GM19351 (cell line): ENCODE results near the gene RDM1.

ENCODE experiments used
- ATAC-seq: cut with Tn5 transposase; IDR thresholded peaks from one replicate; pipeline ENCODE4 v1.9.1; 2021; ENCODE audit warnings: mild to moderate bottlenecking, moderate library complexity; ENCODE audit not compliant: unreplicated experiment

RDM1 gene

DNA sequence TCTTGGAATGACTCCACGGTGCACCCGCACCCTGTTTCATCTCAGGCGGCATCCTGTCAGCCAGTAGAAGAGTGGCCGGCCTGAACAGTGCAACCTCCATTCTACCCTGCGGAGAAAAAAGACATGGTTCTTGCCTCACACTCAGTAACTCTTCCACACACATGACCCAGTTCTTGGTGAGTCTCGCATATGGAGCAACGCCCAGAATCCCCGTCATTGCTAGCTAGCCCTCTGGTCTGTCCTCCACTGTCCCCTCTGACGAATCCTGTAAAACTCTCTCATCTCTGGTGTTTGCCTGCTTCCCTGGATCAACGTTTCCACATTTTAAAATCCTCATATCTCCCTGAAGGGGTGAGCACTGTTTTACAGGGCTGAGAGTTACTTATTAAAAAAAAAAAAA lies 4.2 kb upstream of the RDM1 start:
- no peak for ATAC-seq

DNA sequence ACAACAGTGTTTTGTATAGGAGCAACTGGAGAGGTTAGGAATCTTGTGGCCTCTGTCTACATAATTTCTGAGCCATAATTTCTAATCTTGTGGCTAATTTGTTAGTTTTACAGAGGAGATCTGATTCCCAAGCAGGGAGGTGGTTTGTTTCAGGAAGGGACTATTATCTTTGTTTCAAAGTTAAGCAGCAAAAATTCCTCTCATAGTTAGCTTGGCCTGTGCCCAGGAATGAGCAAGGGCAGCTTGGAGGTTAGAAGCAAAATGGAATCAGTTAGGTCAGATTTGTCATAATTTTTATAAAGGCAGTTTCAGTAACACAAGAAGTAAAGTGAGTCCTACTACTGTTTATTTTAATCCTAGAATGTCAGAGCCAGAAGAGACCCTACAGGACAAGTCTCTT lies 2.0 kb upstream of the RDM1 start:
- no peak for ATAC-seq

DNA sequence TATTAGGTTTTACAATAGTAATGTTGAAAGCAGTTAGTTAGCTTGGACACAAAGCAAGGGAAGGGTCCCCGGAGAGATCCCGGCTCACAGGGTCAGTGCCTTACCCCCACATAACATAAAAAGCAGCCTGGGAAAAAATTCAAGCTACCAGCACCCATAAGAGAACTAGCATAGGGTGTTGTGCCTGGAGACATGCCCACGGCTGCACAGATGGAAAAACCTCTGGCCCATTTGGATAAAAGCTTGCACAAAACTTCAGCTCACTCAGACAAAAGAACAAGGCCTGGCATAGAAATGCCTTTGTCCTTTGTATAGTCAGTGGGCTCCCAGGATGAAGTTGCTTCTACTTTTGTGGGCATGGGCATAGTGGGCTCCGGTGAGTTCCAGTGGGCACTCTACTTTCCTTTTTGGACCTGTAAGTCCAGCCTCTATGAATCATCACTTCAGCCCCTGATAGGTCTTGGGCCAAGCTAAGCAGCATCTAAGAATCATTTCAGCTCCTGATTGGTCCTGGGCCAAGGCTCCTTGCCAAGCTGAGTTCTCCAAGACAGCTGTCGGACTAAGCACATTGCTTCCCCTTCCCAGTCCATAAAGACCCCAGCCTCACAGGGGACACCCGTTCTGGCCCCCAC lies 1.3 kb upstream of the RDM1 start:
- no peak for ATAC-seq

DNA sequence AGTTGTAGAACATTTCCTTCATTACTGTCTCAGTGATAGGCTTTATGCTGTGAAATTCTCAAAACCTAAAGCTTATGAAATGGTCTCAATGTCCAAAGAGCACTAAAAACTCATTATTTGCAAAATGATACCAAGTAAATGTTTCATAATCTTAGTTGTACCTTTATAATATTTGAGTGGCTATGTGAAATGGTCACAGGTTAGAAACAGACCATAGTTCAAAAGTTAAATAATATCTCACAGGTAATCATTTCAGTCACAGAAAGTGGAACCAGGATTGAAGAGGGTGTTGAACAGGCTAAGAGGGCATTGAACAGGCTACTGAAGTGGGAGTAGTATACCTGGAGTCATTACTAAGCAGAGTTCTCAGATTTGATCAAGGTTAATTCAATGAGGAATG lies 2.9 kb downstream of the RDM1 start:
- ATAC-seq = no peak

DNA sequence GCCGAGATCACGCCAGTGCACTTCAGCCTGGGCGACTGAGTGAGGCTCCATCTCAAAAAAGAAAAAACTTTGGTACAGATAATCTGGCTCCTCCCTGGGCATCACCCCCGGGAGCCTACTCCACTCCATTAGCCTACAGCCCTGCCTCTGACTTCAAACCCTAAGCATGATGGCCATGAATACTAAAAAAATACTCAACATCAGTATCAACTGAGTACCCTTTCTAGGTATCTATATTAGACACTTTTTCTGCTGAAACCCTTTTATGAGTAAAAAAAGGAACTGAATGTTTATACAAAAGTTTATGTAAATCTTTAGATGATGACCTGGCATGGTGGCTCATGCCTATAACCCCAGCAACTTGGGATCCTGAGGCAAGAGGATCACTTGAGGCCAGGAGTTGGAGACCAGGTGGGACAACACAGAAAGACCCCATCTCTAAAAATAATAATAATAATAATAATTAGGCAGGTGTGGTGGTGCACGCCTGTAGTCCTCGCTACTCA lies 6.9 kb downstream of the RDM1 start:
- ATAC-seq = no peak

DNA sequence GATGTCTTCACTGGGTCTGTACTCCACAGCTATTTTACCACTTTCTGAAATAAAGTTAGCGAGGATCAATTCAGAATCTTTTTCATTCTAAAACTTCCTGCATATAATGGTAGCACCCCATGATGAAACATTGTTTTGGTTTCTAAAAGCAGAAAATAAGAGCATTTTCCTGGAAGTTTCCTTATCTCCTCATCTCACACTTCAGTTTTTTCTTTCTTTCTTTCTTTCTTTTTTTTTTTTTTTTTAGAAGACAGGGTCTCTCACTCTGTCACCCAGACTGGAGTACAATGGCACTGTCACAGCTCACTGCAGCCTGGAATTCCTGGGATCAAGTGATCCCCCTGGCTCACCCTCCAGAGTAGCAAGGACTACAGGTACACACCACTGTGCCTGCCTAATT lies 10.3 kb downstream of the RDM1 start:
- no peak for ATAC-seq

DNA sequence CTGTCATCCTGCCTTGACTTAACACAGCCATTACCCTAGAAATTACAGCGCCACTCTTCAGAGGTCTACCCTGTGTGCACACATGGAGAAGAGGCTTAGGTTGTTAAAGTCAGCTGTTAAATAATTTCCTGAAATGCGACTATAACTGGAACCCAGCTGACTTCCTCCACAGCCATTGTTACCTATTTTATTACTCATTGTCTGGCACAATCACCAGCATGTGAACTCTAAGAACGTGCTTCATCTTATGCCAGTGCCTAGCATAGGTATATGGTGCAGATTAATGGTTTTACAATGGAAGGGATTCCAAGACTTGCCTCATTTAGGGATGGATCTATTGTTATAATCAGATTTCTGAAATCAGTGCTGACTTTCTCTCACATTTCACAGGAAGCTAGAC lies 11.9 kb downstream of the RDM1 start:
- no peak for ATAC-seq

DNA sequence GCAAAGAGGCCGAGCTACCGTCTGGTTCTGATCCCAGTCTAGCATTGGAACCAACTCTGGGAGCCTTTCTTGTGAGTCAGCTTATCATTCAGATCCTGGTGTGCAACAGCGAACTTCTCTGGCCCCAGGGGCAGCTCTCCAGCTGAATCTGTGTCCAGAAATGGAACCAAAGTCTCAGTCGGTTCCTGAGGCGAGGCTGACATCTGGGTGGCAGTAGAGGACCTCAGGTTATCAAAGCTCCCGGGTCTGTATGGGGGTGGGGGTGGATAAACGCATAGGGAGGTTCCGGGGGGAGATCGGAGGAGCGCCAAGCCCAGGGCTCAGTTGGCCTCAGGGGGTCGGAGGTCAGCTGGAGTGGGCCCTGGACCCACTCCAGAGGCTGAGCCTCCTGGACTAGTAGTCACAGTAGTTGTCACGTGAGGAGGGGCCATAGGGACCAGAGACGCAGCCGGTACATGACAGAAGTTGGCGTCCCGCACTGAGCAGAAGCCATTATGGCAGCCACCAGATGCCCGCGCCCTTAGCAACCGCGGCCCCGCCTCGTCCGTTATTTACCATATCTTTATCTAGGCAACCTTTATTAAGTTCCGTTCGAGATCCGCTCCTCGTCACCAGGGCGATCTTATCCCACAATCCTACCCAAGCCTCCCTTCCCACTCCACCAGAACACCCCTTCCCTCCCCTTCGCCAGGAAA lies 12.9 kb downstream of the RDM1 start:
- no peak for ATAC-seq

DNA sequence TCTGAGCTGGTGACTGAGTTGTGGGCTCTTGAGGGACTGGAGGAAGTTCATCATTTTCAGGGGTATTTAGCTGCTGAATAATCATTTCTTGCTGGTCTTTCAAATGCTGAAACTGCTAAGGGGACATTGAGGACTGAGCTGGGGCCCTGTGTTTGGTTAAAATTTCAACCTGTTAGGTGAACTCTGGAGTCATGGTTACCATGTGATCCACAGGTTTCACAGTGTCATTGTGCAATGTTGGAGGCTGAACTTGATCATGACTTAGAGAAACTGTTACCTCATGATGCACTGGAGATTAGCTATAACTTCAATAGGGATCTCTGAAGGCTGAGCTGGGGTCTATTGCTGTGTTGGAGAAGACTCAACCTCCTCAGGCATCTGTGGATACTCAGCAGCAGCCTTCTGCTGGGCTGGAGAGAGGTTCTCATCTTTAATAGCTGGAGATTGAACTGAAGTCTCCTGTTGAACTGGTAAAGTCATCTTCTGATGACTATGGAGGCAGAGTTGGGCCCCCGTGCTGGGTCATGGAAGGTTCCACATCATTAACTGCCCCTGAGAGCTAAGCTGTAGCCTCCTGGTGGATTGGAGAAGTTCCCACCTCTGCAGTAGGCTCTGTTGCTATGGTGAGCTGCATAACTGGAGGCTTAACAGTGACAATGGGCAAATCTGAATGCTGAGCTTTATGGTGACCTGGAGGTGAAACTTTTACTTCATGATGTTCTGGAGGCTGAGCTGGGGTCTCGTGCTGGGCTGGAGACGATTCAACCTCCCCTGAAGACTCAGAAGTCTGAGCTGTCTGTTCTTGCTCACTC lies 15.2 kb downstream of the RDM1 start:
- no peak for ATAC-seq

DNA sequence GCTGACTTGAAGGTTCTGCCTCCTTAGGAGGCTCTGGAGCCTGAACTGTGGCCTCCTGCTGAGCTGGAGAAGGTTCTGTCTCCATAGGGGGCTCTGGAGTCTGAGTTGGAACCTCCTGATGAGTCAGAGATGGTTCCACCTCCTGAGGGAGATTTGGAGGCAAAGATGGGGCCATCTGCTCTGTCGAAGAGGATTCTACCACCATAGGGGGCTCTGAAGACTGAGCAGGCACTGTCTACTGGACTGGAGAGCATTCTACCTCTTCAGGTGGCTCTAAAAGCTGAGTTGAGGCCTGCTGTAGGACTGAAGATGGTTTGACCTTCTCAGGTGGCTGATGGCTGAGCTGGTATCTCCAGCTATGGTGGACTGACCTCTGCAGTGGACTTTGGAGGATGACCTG lies 16.2 kb downstream of the RDM1 start:
- ATAC-seq = no peak

DNA sequence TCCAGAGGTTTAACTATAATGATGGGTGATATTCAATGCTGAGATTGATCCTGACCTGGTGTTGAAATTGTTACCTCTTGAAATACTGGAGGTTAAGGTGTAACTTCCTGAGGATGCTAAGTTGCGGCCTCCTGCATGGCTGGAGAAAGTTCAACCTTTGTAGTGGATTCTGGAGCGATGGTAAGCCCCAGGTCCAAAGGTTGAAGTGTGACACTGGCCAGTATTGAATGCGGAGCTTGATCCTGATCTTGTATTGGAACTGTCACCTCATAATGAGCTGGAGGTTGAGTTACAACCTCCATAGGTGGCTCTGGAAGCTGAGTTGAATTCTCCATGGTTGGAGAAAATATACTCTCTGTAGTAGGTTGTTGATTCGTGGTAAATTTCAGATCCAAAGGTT lies 17.0 kb downstream of the RDM1 start:
- ATAC-seq = no peak

DNA sequence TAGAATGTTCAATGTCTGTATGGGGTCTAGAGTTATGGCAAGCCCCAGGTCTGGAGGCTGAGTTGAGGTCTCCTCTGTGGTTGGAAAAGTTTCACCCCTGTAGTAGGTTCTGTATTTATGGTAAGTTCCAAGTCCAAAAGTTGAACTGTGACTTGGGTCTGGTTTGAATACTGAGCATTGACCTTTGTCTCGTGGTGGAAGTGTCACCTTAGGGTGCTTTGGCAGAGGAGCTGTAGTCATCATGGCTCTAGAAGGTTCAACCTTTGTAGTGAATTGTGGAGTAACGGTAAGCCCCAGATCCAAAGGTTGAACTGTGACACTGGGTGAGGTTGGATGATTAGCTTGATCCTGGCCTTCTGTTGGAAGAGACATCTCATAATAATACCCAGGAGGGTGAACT lies 17.6 kb downstream of the RDM1 start:
- no peak for ATAC-seq

DNA sequence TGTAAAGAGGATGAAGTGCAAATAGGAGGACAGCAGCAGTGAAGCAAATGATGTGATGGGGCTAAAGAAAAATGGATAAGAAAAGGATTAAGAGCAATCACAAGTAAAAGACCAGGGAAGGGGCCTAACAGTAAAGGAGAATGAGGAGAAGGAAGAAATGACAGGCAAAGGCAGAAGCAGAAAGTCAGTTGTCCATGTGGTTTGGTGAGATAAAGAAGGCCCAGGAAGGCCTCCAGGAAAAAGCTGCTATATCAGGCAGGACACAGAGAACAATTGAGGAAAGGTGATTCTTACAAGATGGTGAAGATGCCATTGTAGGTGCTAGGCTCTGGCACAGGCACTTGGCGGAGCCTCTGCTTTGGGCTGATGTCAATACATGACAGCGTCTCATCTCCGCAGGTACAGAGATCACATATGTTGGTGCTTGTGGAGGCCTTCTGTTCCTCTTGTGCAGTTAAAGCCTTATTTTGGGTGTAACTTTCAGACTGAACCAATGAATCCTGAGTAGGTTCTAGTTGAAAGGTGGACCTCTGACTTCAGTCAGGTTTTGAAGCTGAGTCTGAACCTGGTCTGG lies 18.1 kb downstream of the RDM1 start:
- no peak for ATAC-seq

DNA sequence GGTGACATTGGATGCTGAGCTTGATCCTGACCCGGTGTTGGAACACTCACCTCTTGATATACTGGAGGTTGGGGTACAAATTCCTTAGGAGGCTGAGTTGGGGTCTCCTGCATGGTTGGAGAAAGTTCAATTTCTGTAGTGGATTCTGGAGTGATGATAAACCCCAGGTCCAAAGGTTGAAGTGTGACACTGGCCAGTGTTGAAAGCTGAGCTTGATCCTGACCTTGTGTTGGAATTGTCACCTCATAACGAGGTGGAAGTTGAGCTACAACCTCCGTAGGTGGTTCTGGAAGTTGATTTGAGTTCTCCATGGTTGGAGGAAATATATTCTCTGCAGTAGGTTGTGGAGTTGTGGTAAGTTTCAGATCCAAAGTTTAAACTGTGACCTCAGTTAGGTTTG lies 21.2 kb downstream of the RDM1 start:
- no peak for ATAC-seq

DNA sequence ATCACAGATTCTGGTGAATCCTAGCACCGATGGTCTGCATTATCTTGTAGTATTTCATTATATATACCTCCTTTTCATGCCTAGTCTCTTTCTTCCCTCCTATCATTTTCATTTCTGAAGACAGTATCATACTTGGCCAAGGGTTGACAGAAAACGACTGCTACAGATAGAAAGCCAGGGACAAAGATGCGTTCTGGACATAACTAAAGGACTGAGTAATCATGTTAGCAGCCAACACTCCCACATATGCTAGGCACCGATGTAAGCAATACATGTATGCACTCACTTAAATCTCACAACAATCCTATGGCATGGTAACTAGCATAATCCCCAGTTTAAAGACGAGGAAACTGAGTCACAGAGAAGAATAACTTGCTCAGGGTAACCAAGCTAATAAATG lies 22.9 kb downstream of the RDM1 start:
- ATAC-seq = no peak

DNA sequence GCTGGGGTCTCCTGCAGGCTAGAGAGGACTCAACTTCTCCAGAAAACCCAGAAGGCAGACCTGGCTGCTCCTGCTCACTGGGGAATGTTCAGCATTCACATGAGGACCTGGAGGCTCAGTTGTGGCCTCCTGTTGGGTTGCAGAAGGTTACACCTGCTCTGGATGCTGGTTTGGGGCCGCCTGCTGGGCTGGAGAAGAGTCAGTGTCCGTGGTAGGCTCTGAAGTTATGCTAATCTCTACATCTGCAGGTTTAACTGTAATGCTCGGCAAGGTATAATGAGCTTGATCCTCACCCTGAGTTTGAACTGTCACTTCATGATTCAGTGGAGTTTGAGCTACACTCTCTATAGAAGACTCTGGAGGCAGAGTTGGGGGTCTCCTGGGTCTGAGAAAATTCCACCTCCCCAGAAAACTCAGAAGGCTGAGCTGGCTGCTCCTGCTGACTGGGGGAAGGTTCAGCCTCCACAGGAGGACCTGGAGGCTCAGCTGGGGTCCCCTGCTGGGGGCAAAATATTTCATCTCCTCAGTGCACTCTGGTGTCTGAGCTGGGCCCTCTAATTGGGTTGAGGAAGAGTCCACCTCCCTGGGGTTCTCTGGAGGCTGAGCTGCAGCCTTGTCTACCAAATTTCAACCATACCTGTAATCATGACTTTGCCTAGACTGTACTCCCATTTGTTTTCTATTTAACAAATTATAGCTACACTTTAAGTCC lies 23.5 kb downstream of the RDM1 start:
- no peak for ATAC-seq

DNA sequence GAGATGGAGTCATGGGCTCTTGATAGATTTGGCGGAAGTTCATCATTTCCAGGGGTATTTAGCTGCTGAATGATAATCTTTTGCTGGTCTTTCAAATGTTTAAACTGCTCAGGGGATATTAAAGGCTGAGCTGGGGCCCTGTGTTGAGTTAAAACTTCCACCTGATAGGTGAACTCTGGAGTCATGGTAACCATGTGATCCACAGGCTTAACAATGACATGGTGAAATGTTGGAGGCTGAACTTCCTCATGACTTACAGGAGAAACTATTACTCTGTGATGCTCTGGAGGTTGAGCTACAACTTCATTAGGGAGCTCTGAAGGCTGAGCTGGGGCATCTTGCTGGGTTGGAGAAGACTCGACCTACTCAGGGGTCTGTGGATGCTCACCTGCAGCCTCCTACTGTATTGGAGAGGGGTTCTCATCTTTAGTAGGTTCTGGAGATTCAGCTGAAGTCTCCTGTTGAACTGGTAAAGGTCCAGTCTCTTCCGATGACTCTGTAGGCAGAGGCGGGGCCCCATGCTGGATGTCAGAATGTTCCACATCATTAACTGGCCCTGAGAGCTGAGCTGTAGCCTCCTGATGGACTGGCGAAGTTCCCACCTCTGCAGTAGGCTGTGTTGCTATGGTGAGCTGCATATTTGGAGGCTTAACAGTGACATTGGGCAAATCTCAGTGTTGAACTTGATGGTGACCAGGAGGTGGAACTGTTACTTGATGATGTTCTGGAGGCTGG lies 24.2 kb downstream of the RDM1 start:
- ATAC-seq = no peak

DNA sequence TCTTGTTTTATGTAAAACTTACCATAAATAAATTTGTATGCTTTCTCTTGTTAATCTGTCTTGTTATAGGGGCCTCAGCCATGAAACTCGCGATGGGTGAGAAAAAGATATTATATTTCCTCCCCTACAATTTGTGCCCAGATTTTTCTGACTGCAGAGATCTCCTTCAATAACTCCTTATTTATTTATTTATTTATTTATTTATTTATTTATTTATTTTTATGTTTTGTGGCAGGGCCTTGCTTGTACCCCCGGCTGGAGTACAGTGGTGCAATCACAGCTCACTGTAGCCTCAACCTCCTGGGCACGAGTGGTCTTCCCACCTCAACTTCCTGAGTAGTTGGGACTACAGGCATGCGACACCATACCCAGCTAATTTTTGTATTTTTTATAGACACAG lies 27.1 kb downstream of the RDM1 start:
- no peak for ATAC-seq

DNA sequence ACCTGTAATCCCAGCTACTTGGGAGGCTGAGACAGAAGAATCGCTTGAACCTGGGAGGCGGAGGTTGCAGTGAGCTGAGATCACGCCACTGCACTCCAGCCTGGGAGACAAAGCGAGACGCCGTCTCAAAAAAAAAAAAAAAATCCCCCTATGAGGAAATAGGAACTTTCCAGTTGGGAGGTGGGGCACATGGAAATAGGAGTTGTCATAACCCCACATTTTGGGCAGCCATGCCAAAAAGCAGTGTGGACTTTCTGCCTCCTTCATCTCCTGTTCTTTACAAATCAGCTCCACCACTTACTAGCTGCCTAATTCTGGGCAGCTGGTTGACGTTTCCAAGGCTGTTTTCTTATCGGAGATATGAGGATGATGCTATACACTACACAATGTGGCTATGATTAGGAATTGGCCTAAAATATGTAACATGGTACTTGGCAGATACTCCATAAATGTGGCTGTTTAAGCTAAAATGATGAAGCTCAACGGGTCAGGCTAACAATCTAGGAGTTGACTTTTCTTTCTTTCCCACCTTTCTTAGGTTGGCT lies 28.9 kb downstream of the RDM1 start:
- ATAC-seq = no peak
